Putamen (tissue), 1 donor: ENCODE data around the gene TBC1D3.
"Not testable (repeated sequence)": the region's sequence is repeated elsewhere in the genome, so short reads cannot be mapped to it uniquely, and the experiment has no call there.

Experiments used
- DNase-seq: peaks from one replicate; pipeline ENCODE4 v3.0.0-alpha.2; 2016; ENCODE audit warnings: low spot score

TBC1D3 gene

DNA sequence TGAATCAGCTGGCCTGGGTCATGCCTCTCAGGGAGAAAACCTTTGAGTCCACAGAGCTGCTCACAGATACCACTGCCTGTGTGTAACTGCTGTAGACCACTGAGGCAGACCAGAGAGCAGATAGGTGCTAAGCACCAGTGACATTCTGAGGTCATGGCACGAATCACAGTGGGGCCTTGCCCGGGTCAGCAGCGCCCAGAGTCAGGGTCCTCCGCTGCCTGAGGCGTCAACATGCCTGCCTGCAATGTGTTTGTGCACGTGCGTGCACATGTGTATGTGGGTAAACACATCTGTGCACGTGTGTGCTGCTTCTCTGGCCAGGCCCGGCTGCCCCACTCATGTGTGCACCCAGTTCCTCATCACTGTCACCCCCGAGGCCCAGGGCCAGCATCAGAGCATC is at the start of gene TBC1D3:
TSS of gene TBC1D3 (minus strand) at position 101 of the 400 bp plus-strand sequence. CDS start 1,526 bp downstream, outside the sequence.
- not testable (repeated sequence) for DNase-seq

DNA sequence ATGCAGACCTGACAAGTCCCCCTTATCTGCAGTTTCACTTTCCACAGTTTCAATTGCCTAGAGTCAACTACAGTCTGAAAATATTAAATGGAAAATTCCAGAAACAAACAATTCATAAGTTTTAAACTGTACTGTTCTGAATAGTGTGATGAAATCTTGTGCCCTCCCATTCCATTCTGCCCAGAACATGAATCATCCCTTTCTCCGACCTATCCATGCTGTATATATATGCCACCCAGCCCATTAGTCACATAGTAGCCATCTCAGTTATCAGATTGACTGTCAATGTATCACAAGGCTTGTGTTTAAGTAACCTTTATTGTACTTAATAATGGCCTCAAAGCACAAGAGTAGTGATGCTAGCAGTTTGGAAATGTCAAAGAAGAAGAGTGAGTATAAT is 40.4 kb upstream of the TBC1D3 start:
- DNase-seq, result not testable (repeated sequence)

DNA sequence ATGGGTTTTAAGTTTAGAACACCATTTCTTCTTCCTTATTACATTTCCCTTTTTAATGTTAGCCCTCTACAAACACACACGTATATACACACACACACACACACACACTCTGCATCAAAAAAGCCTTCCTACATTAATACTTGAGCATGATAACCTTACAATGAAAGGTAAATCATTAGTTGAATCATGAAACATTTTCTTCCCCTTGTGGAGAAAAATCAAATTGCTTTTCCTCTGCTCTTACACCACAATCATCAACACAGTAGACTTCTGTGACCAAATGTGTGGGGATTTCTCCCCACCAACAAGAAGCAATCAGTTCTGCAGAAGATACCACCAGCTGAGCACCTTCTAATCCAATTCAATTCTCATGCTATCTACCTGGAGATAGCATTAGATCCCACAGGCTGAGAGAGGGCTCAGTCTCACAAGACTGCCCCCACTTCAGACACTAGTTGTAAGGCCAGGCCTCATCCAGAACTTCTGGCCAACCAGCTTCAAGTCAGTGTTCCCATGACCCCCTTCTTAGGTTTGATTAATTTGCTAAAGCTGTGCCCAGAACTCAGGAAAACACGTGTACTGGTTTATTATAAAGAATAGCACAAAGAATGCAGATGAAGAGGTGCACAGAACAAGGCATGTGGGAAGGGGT is 33.6 kb upstream of the TBC1D3 start:
- not testable (repeated sequence) for DNase-seq

DNA sequence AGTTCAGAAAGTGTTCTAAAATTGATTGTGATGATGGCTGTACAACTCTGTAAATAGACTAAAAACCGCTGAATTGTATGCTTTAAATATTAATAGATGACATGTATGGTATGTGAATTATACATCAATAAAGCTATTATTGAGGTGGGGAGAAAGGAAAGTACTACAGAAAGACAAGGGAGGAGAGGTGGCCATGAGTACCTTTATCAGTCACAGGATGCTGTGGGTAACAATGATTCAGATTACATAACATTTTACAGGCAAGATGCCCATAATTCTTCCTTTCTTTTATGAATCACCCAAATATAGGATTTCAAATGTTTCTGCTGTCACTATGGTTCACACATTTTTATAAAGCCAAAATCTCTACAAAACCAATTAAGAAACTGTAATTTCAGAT is 28.5 kb upstream of the TBC1D3 start:
- DNase-seq, result not testable (repeated sequence)

DNA sequence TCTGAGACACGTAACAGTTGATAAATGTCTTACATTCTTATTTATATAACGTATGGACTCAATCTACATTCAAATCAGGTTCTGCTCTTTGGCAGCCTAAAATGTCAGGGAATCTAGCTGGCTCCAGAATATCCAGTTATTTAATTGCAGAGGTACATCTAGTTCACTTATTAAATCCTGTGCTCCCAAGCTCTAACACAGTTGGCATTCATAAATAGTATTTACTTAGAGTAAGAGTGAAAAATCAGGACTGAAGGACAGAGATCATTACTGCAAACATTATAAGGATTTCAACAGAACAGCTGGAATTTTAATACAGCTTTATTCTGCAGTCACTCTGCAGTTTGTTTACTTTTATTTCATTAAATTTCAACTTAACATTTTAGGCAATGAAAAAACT is 7.9 kb upstream of the TBC1D3 start:
- not testable (repeated sequence) for DNase-seq

DNA sequence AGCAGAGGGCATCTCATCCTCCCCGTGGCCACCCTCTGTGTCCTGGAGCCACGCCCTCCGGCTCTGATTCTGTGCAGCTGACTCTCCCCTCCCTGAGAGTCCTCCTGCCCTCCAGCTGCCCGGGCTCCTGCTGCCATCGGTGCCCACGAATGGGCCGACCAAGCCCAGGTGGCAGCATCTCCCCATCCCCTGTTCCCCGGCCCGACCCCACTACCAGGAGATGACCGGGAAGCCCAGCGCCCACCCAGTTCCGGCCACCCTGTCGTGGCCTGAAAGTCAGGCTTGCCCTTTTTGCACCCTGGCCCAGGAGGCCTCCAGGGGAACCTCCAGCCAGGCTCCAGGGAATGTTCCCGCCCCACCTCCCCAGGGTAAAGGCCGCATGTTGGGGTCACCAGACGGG is 57.5 kb downstream of the TBC1D3 start:
- not testable (repeated sequence) for DNase-seq
